ENCODE data around the gene HSPA4. TPM values are rescaled to one million over a fixed set of nuclear protein-coding genes. Genes with fewer than 3 reads are reported as not detected.

HSPA4 gene
- total RNA-seq, 4 donors from 2014 or later, result 48.1 to 84.0 (median 72.3) TPM

- Histone ChIP-seq H3K27me3 (no peaks in the 10 kb centered on the region), H3K9me3 (no peaks in the 10 kb centered on the region), H3K4me1 (no peaks in the 10 kb centered on the region), H3K27ac (no peak overlapping the region), H3K4me3 (no peak overlapping the region), H3K36me3 (no peaks in the 10 kb centered on the region)
- WGBS, 2 donors (ENCODE audit: low coverage in 1 of 2), result 71 to 82% methylated on average over 2 to 5 of the region's 10 CpGs
- ATAC-seq, result no peak
- TF ChIP-seq POLR2A (IDR thresholded peaks at IDR 0.05), result no peak
- no peak for TF ChIP-seq EP300 (IDR thresholded peaks at IDR 0.05)
- no peak for TF ChIP-seq POLR2AphosphoS5 (IDR thresholded peaks at IDR 0.05)
- TF ChIP-seq CTCF (IDR thresholded peaks at IDR 0.05), result no peak
These were observed 65.5 kb downstream of the HSPA4 start for GRCh38 chr5:133117166-133117911.

- WGBS, 2 donors (ENCODE audit: low coverage in 1 of 2), result 84 to 93% methylated on average over 5 to 8 of the region's 9 CpGs
- TF ChIP-seq POLR2AphosphoS5 (IDR thresholded peaks at IDR 0.05) (no peak), CTCF (IDR thresholded peaks at IDR 0.05) (no peak), POLR2A (IDR thresholded peaks at IDR 0.05) (no peak), EP300 (IDR thresholded peaks at IDR 0.05) (no peak)
- no peaks in the 10 kb centered on the region for H3K9me3 ChIP-seq
- ATAC-seq, result no peak
- H3K4me3 ChIP-seq, result no peak overlapping the region
- H3K27ac ChIP-seq, result no peak overlapping the region
- H3K36me3 ChIP-seq, result no peaks in the 10 kb centered on the region
- no peaks in the 10 kb centered on the region for H3K4me1 ChIP-seq
- no peaks in the 10 kb centered on the region for H3K27me3 ChIP-seq
These were observed 66.2 kb downstream of the HSPA4 start for GRCh38 chr5:133117912-133118445.

GRCh38 chr5:133118741-133119140 lies 66.9 kb downstream of the HSPA4 start:
- Histone ChIP-seq H3K36me3 (no peaks in the 10 kb centered on the region), H3K4me3 (no peak overlapping the region), H3K27ac (no peak overlapping the region), H3K4me1 (no peaks in the 10 kb centered on the region), H3K9me3 (no peaks in the 10 kb centered on the region), H3K27me3 (no peaks in the 10 kb centered on the region)
- no peak for ATAC-seq
- TF ChIP-seq POLR2A (IDR thresholded peaks at IDR 0.05), result no peak
- TF ChIP-seq EP300 (IDR thresholded peaks at IDR 0.05), result no peak
- no peak for TF ChIP-seq POLR2AphosphoS5 (IDR thresholded peaks at IDR 0.05)
- no peak for TF ChIP-seq CTCF (IDR thresholded peaks at IDR 0.05)
- 43 to 88% methylated on average over 1 to 3 of the region's 4 CpGs for WGBS, 2 donors (ENCODE audit: low coverage in 1 of 2)

GRCh38 chr5:133119233-133119711 lies 67.5 kb downstream of the HSPA4 start:
- Histone ChIP-seq H3K4me3 (no peak overlapping the region), H3K36me3 (no peaks in the 10 kb centered on the region), H3K27ac (no peak overlapping the region), H3K4me1 (no peaks in the 10 kb centered on the region), H3K9me3 (no peaks in the 10 kb centered on the region), H3K27me3 (no peaks in the 10 kb centered on the region)
- ATAC-seq, result no peak
- TF ChIP-seq POLR2AphosphoS5 (IDR thresholded peaks at IDR 0.05) (no peak), EP300 (IDR thresholded peaks at IDR 0.05) (no peak), CTCF (IDR thresholded peaks at IDR 0.05) (no peak), POLR2A (IDR thresholded peaks at IDR 0.05) (no peak)
- 40 to 70% methylated on average over 1 to 2 of the region's 4 CpGs for WGBS, 2 donors (ENCODE audit: low coverage in 1 of 2)
